CD4-positive, alpha-beta memory T cell (primary cell): ENCODE data around the gene DONSON. TPM values are rescaled to one million over a fixed set of nuclear protein-coding genes. Genes with fewer than 3 reads are reported as not detected.
A peak's percentile ranks its signal among the peaks of the same experiment; 100 is the strongest.
"Not testable (repeated sequence)": the region's sequence is repeated elsewhere in the genome, so short reads cannot be mapped to it uniquely, and the experiment has no call there.

Source experiments
- CTCF ChIA-PET: fragments of 350-600 bp; sonication (Branson Sonifier 250); formaldehyde crosslinking; loops from one replicate; lab custom pipeline; 2021; ENCODE audit warnings: inconsistent platforms; ENCODE audit not compliant: partially characterized antibody; lab: Charles Lee
- POLR2A ChIA-PET: fragments of 350-600 bp; sonication (Branson Sonifier 250); formaldehyde crosslinking; loops from one replicate; lab custom pipeline; 2021; ENCODE audit not compliant: partially characterized antibody; lab: Charles Lee
- DNase-seq, 5 donors: peaks; one replicate each; pipeline versions ENCODE4 v3.0.0 to v3.0.0-alpha.2; 2020 to 2022; ENCODE audit warnings: mixed read lengths in 1 of 5
- H3K27ac ChIP-seq: one replicate; pipeline ENCODE4 v1.7.0; 2013; ENCODE audit warnings: low read depth, low read length
- H3K27me3 ChIP-seq: 2 replicates; pipeline ENCODE4 v1.7.0; 2013; ENCODE audit warnings: mild to moderate bottlenecking, low read length, moderate library complexity; ENCODE audit not compliant: insufficient read depth
- H3K36me3 ChIP-seq: 2 replicates; pipeline ENCODE4 v1.7.0; 2013; ENCODE audit warnings: mild to moderate bottlenecking, low read length, moderate library complexity; ENCODE audit not compliant: insufficient read depth
- H3K4me1 ChIP-seq: 2 replicates; pipeline ENCODE4 v1.7.0; 2013; ENCODE audit warnings: mild to moderate bottlenecking, low read length, moderate library complexity; ENCODE audit not compliant: insufficient read depth
- H3K4me3 ChIP-seq, 2 donors: one replicate each; pipeline ENCODE4 v1.7.0; 2013; ENCODE audit warnings: low read length in 2 of 2, mild to moderate bottlenecking in 1 of 2
- H3K9me3 ChIP-seq, 2 donors: one replicate each; pipeline ENCODE4 v1.7.0; 2013; ENCODE audit warnings: low read length in 2 of 2, control low read depth in 1 of 2; ENCODE audit not compliant: control insufficient read depth in 1 of 2
- H3K27ac Mint-ChIP-seq, 7 donors: one replicate each; pipeline ENCODE4 v1.8.0; 2020 to 2021; ENCODE audit warnings: mixed read lengths in 7 of 7, mild to moderate bottlenecking in 6 of 7, inconsistent platforms in 3 of 7, moderate library complexity in 3 of 7
- H3K27me3 Mint-ChIP-seq, 2 donors: one replicate each; pipeline ENCODE4 v1.8.0; 2020 to 2021; ENCODE audit warnings: mixed read lengths in 2 of 2
- H3K36me3 Mint-ChIP-seq, 2 donors: one replicate each; pipeline ENCODE4 v1.8.0; 2020 to 2021; ENCODE audit warnings: mixed read lengths in 2 of 2, inconsistent platforms in 1 of 2, mild to moderate bottlenecking in 1 of 2
- H3K4me1 Mint-ChIP-seq, 4 donors: one replicate each; pipeline ENCODE4 v1.8.0; 2020 to 2021; ENCODE audit warnings: mixed read lengths in 4 of 4, mild to moderate bottlenecking in 1 of 4
- H3K4me3 Mint-ChIP-seq, 8 donors: one replicate each; pipeline ENCODE4 v1.8.0; 2020 to 2021; ENCODE audit warnings: mixed read lengths in 8 of 8, mild to moderate bottlenecking in 7 of 8, moderate library complexity in 6 of 8, inconsistent platforms in 3 of 8
- H3K9me3 Mint-ChIP-seq, 8 donors: one replicate each; pipeline ENCODE4 v1.8.0; 2020 to 2021; ENCODE audit warnings: mixed read lengths in 8 of 8, mild to moderate bottlenecking in 5 of 8, inconsistent platforms in 3 of 8, moderate library complexity in 1 of 8
- intact Hi-C: fragments of 100-400 bp; cut with micrococcal nuclease; formaldehyde crosslinking; loops from one replicate; pipeline ENCODE4 v1.15.1; 2023
- polyA plus RNA-seq, 2 donors: library from polyadenylated mRNA; unstranded; fragments of 300-500 nt; fragmentation: Illumina TruSeq; gene quantifications; one replicate each; pipeline ENCODE4 v1.2.3, GENCODE V29; 2021
- total RNA-seq, 2 experiments: library from RNA; stranded (reverse); gene quantifications; one replicate each; pipeline ENCODE4 v1.2.3, GENCODE V29; 2021

The DONSON gene
- total and polyA plus RNA-seq, 4 experiments from 2014 or later = 2.2 to 13.7 (median 7.5) TPM

- H3K9me3 Mint-ChIP-seq, H3K27me3 Mint-ChIP-seq, POLR2A ChIA-PET, H3K9me3 ChIP-seq, DNase-seq, H3K4me3 Mint-ChIP-seq, H3K36me3 ChIP-seq, H3K27ac Mint-ChIP-seq, intact Hi-C loops, H3K4me3 ChIP-seq, H3K4me1 ChIP-seq, CTCF ChIA-PET, H3K4me1 Mint-ChIP-seq, H3K27ac ChIP-seq, H3K27me3 ChIP-seq: not testable (repeated sequence)
- peaks cover 33 to 58% of the 10 kb centered on the region in 2 donors for H3K36me3 Mint-ChIP-seq
Observed at GRCh38 chr21:33617565-33617964, 29.1 kb upstream of the DONSON start.

- Mint-ChIP-seq H3K27ac (peak overlapping the region in 4 of 7 donors; percentile 29 to 62 (median 57)), H3K9me3 (no peaks in the 10 kb centered on the region)
- peaks cover 10% of the 10 kb centered on the region for H3K36me3 ChIP-seq
Observed at GRCh38 chr21:33611006-33611744, 22.7 kb upstream of the DONSON start.

GRCh38 chr21:33608559-33608958, 20.1 kb upstream of the DONSON start:
- Histone ChIP-seq H3K36me3 (peaks cover 10% of the 10 kb centered on the region), H3K4me3 (no peak overlapping the region), H3K27ac (no peak overlapping the region), H3K9me3 (no peaks in the 10 kb centered on the region), H3K4me1 (no peaks in the 10 kb centered on the region), H3K27me3 (no peaks in the 10 kb centered on the region)
- H3K4me1 Mint-ChIP-seq = peaks cover 0 to 5% (median 3%) of the 10 kb centered on the region in 4 donors
- peaks cover 4 to 31% of the 10 kb centered on the region in 2 donors for H3K36me3 Mint-ChIP-seq
- no peaks in the 10 kb centered on the region for H3K9me3 Mint-ChIP-seq
- ChIA-PET POLR2A (no interaction called here), CTCF (interaction anchor here (0.7 to 2.6 kb wide), 5 partner anchors 16 to 668 kb away, joined by 3 to 11 read pairs (median 4); partner anchors contain the start of gene DONSON)
- no peak for DNase-seq
- intact Hi-C loops = loop anchor here (5.0 kb wide), 2 partner anchors 161 to 956 kb away; no protein-coding TSS in a partner anchor
- H3K27ac Mint-ChIP-seq = peak overlapping the region in 2 of 7 donors; percentile 21 to 47
- no peaks in the 10 kb centered on the region for H3K27me3 Mint-ChIP-seq
- H3K4me3 Mint-ChIP-seq = no peak overlapping the region

More at GRCh38 chr21:33611006-33611744, 22.7 kb upstream of the DONSON start:
- Mint-ChIP-seq H3K4me3 (no peak overlapping the region), H3K4me1 (no peaks in the 10 kb centered on the region), H3K27me3 (no peaks in the 10 kb centered on the region), H3K36me3 (peaks cover 3 to 41% of the 10 kb centered on the region in 2 donors)
- no peak overlapping the region for H3K27ac ChIP-seq
- intact Hi-C loops = no loop called here
- H3K4me3 ChIP-seq = no peak overlapping the region
- CTCF ChIA-PET = no interaction called here
- POLR2A ChIA-PET = interaction anchor here (0.6 to 1.3 kb wide), 2 partner anchors 17 to 23 kb away, joined by 3 read pairs; partner anchors contain the start of gene DONSON
- DNase-seq = peak in 1 of 5 donors; percentile 5
- H3K27me3 ChIP-seq = no peaks in the 10 kb centered on the region
- no peaks in the 10 kb centered on the region for H3K4me1 ChIP-seq
- H3K9me3 ChIP-seq = no peaks in the 10 kb centered on the region

DNA sequence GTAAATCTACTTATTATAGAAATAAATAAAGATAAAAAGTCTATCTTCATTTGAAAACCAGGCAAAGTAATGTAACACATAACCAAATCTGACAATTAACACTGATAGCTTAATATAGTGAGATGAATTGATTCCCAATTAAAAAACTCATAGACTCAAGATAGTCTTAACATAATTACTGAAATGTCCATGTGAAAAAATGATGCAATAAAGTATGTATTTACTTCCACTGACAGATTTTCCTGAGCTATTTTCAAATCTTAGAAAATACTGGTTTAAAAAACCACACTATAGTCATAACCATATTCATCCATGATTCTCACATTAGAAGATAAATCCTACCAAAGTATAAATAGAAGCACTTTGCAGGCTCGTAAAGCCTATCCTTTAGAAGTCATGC, 9.6 kb upstream of the DONSON start:
- intact Hi-C loops = no loop called here
- POLR2A ChIA-PET = interaction anchor here (1.0 kb wide), 1 partner anchor 10 kb away, joined by 3 read pairs; the partner anchor contains the start of gene DONSON
- Mint-ChIP-seq H3K4me1 (no peaks in the 10 kb centered on the region), H3K9me3 (no peaks in the 10 kb centered on the region), H3K27me3 (no peaks in the 10 kb centered on the region), H3K36me3 (peaks cover 18 to 42% of the 10 kb centered on the region in 2 donors), H3K27ac (no peak overlapping the region), H3K4me3 (no peak overlapping the region)
- no peak for DNase-seq
- H3K9me3 ChIP-seq = no peaks in the 10 kb centered on the region
- peaks cover 29% of the 10 kb centered on the region for H3K36me3 ChIP-seq
- H3K4me1 ChIP-seq = no peaks in the 10 kb centered on the region
- CTCF ChIA-PET = no interaction called here
- H3K4me3 ChIP-seq = no peak overlapping the region
- no peaks in the 10 kb centered on the region for H3K27me3 ChIP-seq
- H3K27ac ChIP-seq = no peak overlapping the region

DNA sequence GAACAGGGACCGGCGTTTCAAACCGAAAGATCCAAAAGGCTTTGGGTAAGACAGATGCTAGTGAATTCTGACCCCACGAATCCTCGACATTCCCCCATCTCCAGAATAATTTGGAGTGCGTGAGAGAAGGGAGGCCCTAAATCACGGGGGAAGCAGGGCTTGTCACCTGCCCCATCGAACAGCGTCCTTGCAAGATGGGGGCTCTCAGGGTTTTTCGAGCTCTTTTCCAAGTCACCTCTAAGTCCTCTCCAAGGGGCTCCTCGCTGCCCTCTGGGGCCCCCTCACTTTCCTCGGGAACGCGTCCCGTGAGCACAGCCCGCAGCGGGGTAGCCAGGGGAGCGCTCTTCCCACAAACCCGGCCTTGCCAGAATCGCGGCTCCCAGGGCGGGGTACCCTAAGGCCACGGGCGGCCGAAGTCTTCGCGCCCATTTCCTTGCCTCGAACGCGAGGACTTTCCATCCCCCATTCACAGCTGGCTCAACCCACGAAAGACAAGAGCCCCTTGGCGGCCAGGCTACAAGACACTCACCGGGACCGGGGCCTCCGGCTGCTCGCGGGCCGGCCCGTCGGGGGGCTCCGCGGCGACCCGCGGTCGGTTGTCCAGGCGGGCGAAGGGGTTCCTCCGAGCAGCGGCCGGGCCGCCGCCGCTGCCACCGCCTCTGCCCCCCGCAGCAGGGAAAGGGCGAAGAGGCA, 546 bp downstream of the DONSON start:
- CTCF ChIA-PET = interaction anchor here (0.8 to 2.6 kb wide), 8 partner anchors 14 to 817 kb away, joined by 3 to 27 read pairs (median 4); partner anchors contain the start of genes GART and PAXBP1
- Histone ChIP-seq H3K4me1 (peaks cover 14% of the 10 kb centered on the region), H3K27me3 (no peaks in the 10 kb centered on the region), H3K4me3 (peak overlapping the region; percentile 60 to 72), H3K9me3 (no peaks in the 10 kb centered on the region), H3K27ac (peak overlapping the region; percentile 78), H3K36me3 (no peaks in the 10 kb centered on the region)
- intact Hi-C loops = loop anchor here (1.0 to 2.0 kb wide), 2 partner anchors 15 to 45 kb away; partner anchors contain the start of gene SON
- Mint-ChIP-seq H3K4me3 (peak overlapping the region; percentile 84 to 89 (median 86)), H3K36me3 (peaks cover 0 to 5% of the 10 kb centered on the region in 2 donors), H3K27ac (peak overlapping the region; percentile 68 to 91 (median 83)), H3K9me3 (no peaks in the 10 kb centered on the region), H3K4me1 (peaks cover 5 to 18% (median 10%) of the 10 kb centered on the region in 4 donors), H3K27me3 (no peaks in the 10 kb centered on the region)
- POLR2A ChIA-PET = interaction anchor here (0.6 to 2.5 kb wide), 21 partner anchors 9 to 860 kb away, joined by 3 to 38 read pairs (median 4); partner anchors contain the start of genes DNAJC28, GART, SON and SYNJ1
- DNase-seq = peak in 2 of 5 donors; percentile 11 to 44

GRCh38 chr21:33586927-33587326, 1.6 kb downstream of the DONSON start:
- H3K36me3 ChIP-seq = no peaks in the 10 kb centered on the region
- intact Hi-C loops = loop anchor here (2.0 kb wide), 1 partner anchor 14 kb away; no protein-coding TSS in a partner anchor
- Mint-ChIP-seq H3K4me1 (peaks cover 5 to 18% (median 10%) of the 10 kb centered on the region in 4 donors), H3K4me3 (peak overlapping the region in 7 of 8 donors; percentile 7 to 68 (median 53)), H3K9me3 (no peaks in the 10 kb centered on the region), H3K27me3 (no peaks in the 10 kb centered on the region), H3K36me3 (peaks cover 0 to 5% of the 10 kb centered on the region in 2 donors), H3K27ac (peak overlapping the region in 3 of 7 donors; percentile 25 to 78 (median 42))
- peaks cover 14% of the 10 kb centered on the region for H3K4me1 ChIP-seq
- H3K27ac ChIP-seq = no peak overlapping the region
- DNase-seq = no peak
- ChIA-PET CTCF (interaction anchor here (1.1 kb wide), 1 partner anchor 19 kb away, joined by 3 read pairs; no protein-coding TSS in a partner anchor), POLR2A (interaction anchor here (1.2 kb wide), 1 partner anchor 44 kb away, joined by 3 read pairs; no protein-coding TSS in a partner anchor)
- H3K9me3 ChIP-seq = no peaks in the 10 kb centered on the region
- H3K4me3 ChIP-seq = no peak overlapping the region
- no peaks in the 10 kb centered on the region for H3K27me3 ChIP-seq
